ENCODE results near the gene SRRM3. TPM values are rescaled to one million over a fixed set of nuclear protein-coding genes. Genes with fewer than 3 reads are reported as not detected.
"Not testable (repeated sequence)": the region's sequence is repeated elsewhere in the genome, so short reads cannot be mapped to it uniquely, and the experiment has no call there.

The SRRM3 gene
- total RNA-seq, 1 experiment from 2014 or later, result 1.3 TPM

- no peak for DNase-seq (ENCODE audit: low read depth)
- in situ Hi-C loops (cut with HindIII; ENCODE audit: low pct_unique_long_range_greater_than_20kb, low sequenced_read_pairs), result no loop called here
Measured at GRCh38 chr7:76182225-76182960, 19.3 kb upstream of the SRRM3 start.

GRCh38 chr7:76185187-76185896 lies 16.4 kb upstream of the SRRM3 start:
- in situ Hi-C loops (cut with HindIII; ENCODE audit: low pct_unique_long_range_greater_than_20kb, low sequenced_read_pairs), result no loop called here
- no peak for DNase-seq (ENCODE audit: low read depth)

GRCh38 chr7:76187272-76187671 lies 14.4 kb upstream of the SRRM3 start:
- in situ Hi-C loops (cut with HindIII; ENCODE audit: low pct_unique_long_range_greater_than_20kb, low sequenced_read_pairs), result no loop called here
- no peak for DNase-seq (ENCODE audit: low read depth)

GRCh38 chr7:76189276-76189675 lies 12.4 kb upstream of the SRRM3 start:
- no peak for DNase-seq (ENCODE audit: low read depth)
- in situ Hi-C loops (cut with HindIII; ENCODE audit: low pct_unique_long_range_greater_than_20kb, low sequenced_read_pairs), result no loop called here

GRCh38 chr7:76191783-76192240 lies 9.9 kb upstream of the SRRM3 start:
- in situ Hi-C loops (cut with HindIII; ENCODE audit: low pct_unique_long_range_greater_than_20kb, low sequenced_read_pairs), result no loop called here
- peak; percentile 68 for DNase-seq (ENCODE audit: low read depth)

GRCh38 chr7:76193466-76193865 lies 8.2 kb upstream of the SRRM3 start:
- in situ Hi-C loops (cut with HindIII; ENCODE audit: low pct_unique_long_range_greater_than_20kb, low sequenced_read_pairs), result no loop called here
- no peak for DNase-seq (ENCODE audit: low read depth)

- no peak for DNase-seq (ENCODE audit: low read depth)
- in situ Hi-C loops (cut with HindIII; ENCODE audit: low pct_unique_long_range_greater_than_20kb, low sequenced_read_pairs), result no loop called here
Measured at GRCh38 chr7:76193883-76194282, 7.8 kb upstream of the SRRM3 start.

- DNase-seq (ENCODE audit: low read depth), result no peak
Measured at GRCh38 chr7:76196786-76197185, 4.9 kb upstream of the SRRM3 start.

GRCh38 chr7:76198202-76198601 lies 3.5 kb upstream of the SRRM3 start:
- in situ Hi-C loops (cut with HindIII; ENCODE audit: low pct_unique_long_range_greater_than_20kb, low sequenced_read_pairs), result no loop called here
- no peak for DNase-seq (ENCODE audit: low read depth)

More at GRCh38 chr7:76196786-76197185, 4.9 kb upstream of the SRRM3 start:
- in situ Hi-C loops (cut with HindIII; ENCODE audit: low pct_unique_long_range_greater_than_20kb, low sequenced_read_pairs), result no loop called here

- in situ Hi-C loops (cut with HindIII; ENCODE audit: low pct_unique_long_range_greater_than_20kb, low sequenced_read_pairs), result no loop called here
- no peak for DNase-seq (ENCODE audit: low read depth)
Measured at GRCh38 chr7:76202666-76203030, 952 bp downstream of the SRRM3 start.

GRCh38 chr7:76204147-76204546 lies 2.5 kb downstream of the SRRM3 start:
- DNase-seq (ENCODE audit: low read depth), result no peak
- in situ Hi-C loops (cut with HindIII; ENCODE audit: low pct_unique_long_range_greater_than_20kb, low sequenced_read_pairs), result no loop called here

- no peak for DNase-seq (ENCODE audit: low read depth)
- in situ Hi-C loops (cut with HindIII; ENCODE audit: low pct_unique_long_range_greater_than_20kb, low sequenced_read_pairs), result no loop called here
Measured at GRCh38 chr7:76206633-76207032, 4.9 kb downstream of the SRRM3 start.

GRCh38 chr7:76209310-76209709 lies 7.6 kb downstream of the SRRM3 start:
- in situ Hi-C loops (cut with HindIII; ENCODE audit: low pct_unique_long_range_greater_than_20kb, low sequenced_read_pairs), result no loop called here
- no peak for DNase-seq (ENCODE audit: low read depth)

GRCh38 chr7:76211216-76211615 lies 9.5 kb downstream of the SRRM3 start:
- DNase-seq (ENCODE audit: low read depth), result no peak
- in situ Hi-C loops (cut with HindIII; ENCODE audit: low pct_unique_long_range_greater_than_20kb, low sequenced_read_pairs), result no loop called here

GRCh38 chr7:76215349-76215748 lies 13.7 kb downstream of the SRRM3 start:
- DNase-seq (ENCODE audit: low read depth); in situ Hi-C loops (cut with HindIII; ENCODE audit: low pct_unique_long_range_greater_than_20kb, low sequenced_read_pairs): not testable (repeated sequence)

GRCh38 chr7:76216381-76217082 lies 14.8 kb downstream of the SRRM3 start:
- in situ Hi-C loops (cut with HindIII; ENCODE audit: low pct_unique_long_range_greater_than_20kb, low sequenced_read_pairs), result no loop called here
- no peak for DNase-seq (ENCODE audit: low read depth)

GRCh38 chr7:76217942-76218566 lies 16.4 kb downstream of the SRRM3 start:
- DNase-seq (ENCODE audit: low read depth), result no peak
- in situ Hi-C loops (cut with HindIII; ENCODE audit: low pct_unique_long_range_greater_than_20kb, low sequenced_read_pairs), result no loop called here

- in situ Hi-C loops (cut with HindIII; ENCODE audit: low pct_unique_long_range_greater_than_20kb, low sequenced_read_pairs), result no loop called here
Measured at GRCh38 chr7:76220185-76221057, 18.7 kb downstream of the SRRM3 start.

More at GRCh38 chr7:76220185-76221057, 18.7 kb downstream of the SRRM3 start:
- peak; percentile 92 for DNase-seq (ENCODE audit: low read depth)

Data from Caki2 (cell line).